RWPE2 (cell line): ENCODE results near the gene IL19.

ENCODE experiments used
- ATAC-seq: fragments of 200-7000 bp; cut with Tn5 transposase; 3 replicates; pipeline ENCODE4 v1.9.1; 2021; ENCODE audit warnings: low read depth
- DNase-seq: peaks from one replicate; pipeline ENCODE4 v3.0.0-alpha.2; 2020; ENCODE audit warnings: low spot score
- H3K27ac ChIP-seq: fragments of 450-650 bp; 2 replicates; pipeline ENCODE4 v1.5.1; 2017; ENCODE audit warnings: mild to moderate bottlenecking; ENCODE audit not compliant: poor library complexity, severe bottlenecking
- H3K27me3 ChIP-seq: fragments of 250-450 bp; sonication (Bioruptor Pico); 2 replicates; pipeline ENCODE4 v1.5.1; 2021; ENCODE audit warnings: mild to moderate bottlenecking, moderate library complexity; ENCODE audit not compliant: insufficient read depth, poor library complexity, severe bottlenecking
- H3K36me3 ChIP-seq: fragments of 250-450 bp; sonication (Bioruptor Pico); 2 replicates; pipeline ENCODE4 v1.5.1; 2020; ENCODE audit warnings: low read depth, mild to moderate bottlenecking, moderate library complexity
- H3K4me1 ChIP-seq: fragments of 250-450 bp; sonication (Bioruptor Pico); 2 replicates; pipeline ENCODE4 v1.5.1; 2021; ENCODE audit warnings: mild to moderate bottlenecking, moderate library complexity; ENCODE audit not compliant: insufficient read depth, poor library complexity, severe bottlenecking
- H3K4me3 ChIP-seq: fragments of 250-450 bp; sonication (Bioruptor Pico); 2 replicates; pipeline ENCODE4 v1.5.1; 2021; ENCODE audit warnings: mild to moderate bottlenecking, moderate library complexity; ENCODE audit not compliant: severe bottlenecking
- H3K9me3 ChIP-seq: fragments of 250-450 bp; sonication (Bioruptor Pico); 2 replicates; pipeline ENCODE4 v1.5.1; 2021; ENCODE audit warnings: mild to moderate bottlenecking, moderate library complexity; ENCODE audit not compliant: severe bottlenecking
- CTCF ChIP-seq: fragments of 450-650 bp; IDR thresholded peaks from one replicate; pipeline ENCODE4 v1.5.1; 2017; ENCODE audit warnings: mild to moderate bottlenecking, moderate library complexity; ENCODE audit not compliant: poor library complexity, severe bottlenecking

Gene IL19

GRCh38 chr1:206745301-206745700 lies 25.3 kb upstream of the IL19 start:
- Histone ChIP-seq H3K27me3 (no peaks in the 10 kb centered on the region), H3K36me3 (no peaks in the 10 kb centered on the region), H3K27ac (no peak overlapping the region), H3K9me3 (no peaks in the 10 kb centered on the region), H3K4me1 (no peaks in the 10 kb centered on the region), H3K4me3 (no peak overlapping the region)
- ATAC-seq = no peak
- TF ChIP-seq CTCF = no peak
- DNase-seq = no peak

GRCh38 chr1:206748348-206749030 lies 22.1 kb upstream of the IL19 start:
- Histone ChIP-seq H3K9me3 (no peaks in the 10 kb centered on the region), H3K27me3 (no peaks in the 10 kb centered on the region), H3K27ac (no peak overlapping the region), H3K4me3 (no peak overlapping the region), H3K36me3 (no peaks in the 10 kb centered on the region), H3K4me1 (no peaks in the 10 kb centered on the region)
- DNase-seq = no peak
- no peak for ATAC-seq
- no peak for TF ChIP-seq CTCF

GRCh38 chr1:206751891-206752290 lies 18.7 kb upstream of the IL19 start:
- Histone ChIP-seq H3K9me3 (no peaks in the 10 kb centered on the region), H3K4me3 (no peak overlapping the region), H3K4me1 (no peaks in the 10 kb centered on the region), H3K36me3 (no peaks in the 10 kb centered on the region), H3K27ac (no peak overlapping the region), H3K27me3 (no peaks in the 10 kb centered on the region)
- ATAC-seq (no peak), DNase-seq (no peak)
- no peak for TF ChIP-seq CTCF

- Histone ChIP-seq H3K4me1 (no peaks in the 10 kb centered on the region), H3K9me3 (no peaks in the 10 kb centered on the region), H3K27me3 (no peaks in the 10 kb centered on the region), H3K27ac (no peak overlapping the region), H3K36me3 (no peaks in the 10 kb centered on the region), H3K4me3 (no peak overlapping the region)
- DNase-seq = no peak
- ATAC-seq = no peak
- TF ChIP-seq CTCF = no peak
Observed at GRCh38 chr1:206752481-206752880, 18.1 kb upstream of the IL19 start.

GRCh38 chr1:206753141-206753540 lies 17.4 kb upstream of the IL19 start:
- no peak for TF ChIP-seq CTCF
- DNase-seq (no peak), ATAC-seq (no peak)
- H3K27ac ChIP-seq = no peak overlapping the region
- no peaks in the 10 kb centered on the region for H3K36me3 ChIP-seq
- H3K27me3 ChIP-seq = no peaks in the 10 kb centered on the region
- H3K4me1 ChIP-seq = no peaks in the 10 kb centered on the region
- H3K4me3 ChIP-seq = no peak overlapping the region
- H3K9me3 ChIP-seq = no peaks in the 10 kb centered on the region
